HEK293 (cell line): ENCODE results near the gene MT1HL1.
A peak's percentile ranks its signal among the peaks of the same experiment; 100 is the strongest.

Source experiments
- CTCF ChIA-PET: fragments of 350-600 bp; formaldehyde crosslinking; extraction: SDS; loops from one replicate; lab custom pipeline; 2021; ENCODE audit warnings: antibody characterized with exemption; lab: Yijun Ruan, JAX
- POLR2A ChIA-PET: fragments of 300-600 bp; formaldehyde crosslinking; extraction: SDS; loops from one replicate; lab custom pipeline; 2020; ENCODE audit warnings: antibody characterized with exemption, inconsistent platforms; lab: Yijun Ruan, JAX
- H3K27ac ChIP-seq: fragments of 200-500 bp; sonication (Bioruptor generic); 2 replicates; pipeline ENCODE4 v1.5.1; 2014; ENCODE audit warnings: low read depth, low read length, control low read depth, inconsistent platforms; ENCODE audit errors: extremely low read depth
- H3K36me3 ChIP-seq, 2 experiments: fragments of 200-500 bp in 1 of 2; sonication (Bioruptor generic) in 1 of 2; 1 replicate in 1 of 2; 2 replicates in 1 of 2; pipeline ENCODE4 v1.5.1; 2014 to 2017; ENCODE audit warnings: inconsistent platforms in 2 of 2, low read length in 2 of 2; ENCODE audit not compliant: control insufficient read depth in 2 of 2, insufficient read depth in 1 of 2
- H3K4me1 ChIP-seq: fragments of 200-500 bp; sonication (Bioruptor generic); 2 replicates; pipeline ENCODE4 v1.5.1; 2014; ENCODE audit warnings: mild to moderate bottlenecking, low read length, inconsistent platforms; ENCODE audit not compliant: control insufficient read depth, insufficient read depth
- H3K4me3 ChIP-seq: 2 replicates; pipeline ENCODE4 v1.5.1; 2011; ENCODE audit warnings: low read depth, mild to moderate bottlenecking, control low read depth, low read length, moderate library complexity
- H3K9me3 ChIP-seq: fragments of 200-500 bp; sonication (Bioruptor generic); 2 replicates; pipeline ENCODE4 v1.5.1; 2014; ENCODE audit warnings: low read depth, low read length, inconsistent platforms; ENCODE audit not compliant: control insufficient read depth, insufficient read depth
- AEBP2 ChIP-seq: fragments of 450-650 bp; formaldehyde crosslinking; IDR thresholded peaks from 2 replicates; pipeline ENCODE4 v1.5.1; 2016; ENCODE audit warnings: missing biosample characterization, missing genetic modification characterization, borderline replicate concordance
- GLIS2 ChIP-seq: fragments of 450-650 bp; formaldehyde crosslinking; IDR thresholded peaks from 2 replicates; pipeline ENCODE4 v1.5.1; 2016; ENCODE audit warnings: missing biosample characterization, missing genetic modification characterization
- OSR2 ChIP-seq: fragments of 450-650 bp; formaldehyde crosslinking; IDR thresholded peaks from 2 replicates; pipeline ENCODE4 v1.5.1; 2016; ENCODE audit warnings: missing biosample characterization, missing genetic modification characterization
- PRDM1 ChIP-seq: fragments of 450-650 bp; formaldehyde crosslinking; IDR thresholded peaks from 2 replicates; pipeline ENCODE4; 2016; ENCODE audit warnings: missing biosample characterization, missing genetic modification characterization
- PRDM6 ChIP-seq: fragments of 450-650 bp; formaldehyde crosslinking; IDR thresholded peaks from 2 replicates; pipeline ENCODE4 v1.5.1; 2017; ENCODE audit warnings: missing biosample characterization, missing genetic modification characterization
- SP3 ChIP-seq: fragments of 450-650 bp; formaldehyde crosslinking; IDR thresholded peaks from 2 replicates; pipeline ENCODE4 v1.5.1; 2016; ENCODE audit warnings: missing biosample characterization, missing genetic modification characterization
- TSHZ1 ChIP-seq: fragments of 450-650 bp; formaldehyde crosslinking; IDR thresholded peaks from 2 replicates; pipeline ENCODE4 v1.5.1; 2016; ENCODE audit warnings: missing biosample characterization, missing genetic modification characterization, borderline replicate concordance
- WT1 ChIP-seq: fragments of 450-650 bp; formaldehyde crosslinking; IDR thresholded peaks from 2 replicates; pipeline ENCODE4 v1.5.1; 2016; ENCODE audit warnings: missing biosample characterization, missing genetic modification characterization
- ZBTB20 ChIP-seq: fragments of 450-650 bp; formaldehyde crosslinking; IDR thresholded peaks from 2 replicates; pipeline ENCODE4 v1.5.1; 2016; ENCODE audit warnings: missing biosample characterization, missing genetic modification characterization
- ZBTB6 ChIP-seq: fragments of 450-650 bp; formaldehyde crosslinking; IDR thresholded peaks from 2 replicates; pipeline ENCODE4 v1.5.1; 2017; ENCODE audit warnings: missing biosample characterization, missing genetic modification characterization
- ZNF10 ChIP-seq: fragments of 450-650 bp; formaldehyde crosslinking; IDR thresholded peaks from 2 replicates; pipeline ENCODE4 v1.5.1; 2017; ENCODE audit warnings: missing biosample characterization, missing genetic modification characterization
- ZNF19 ChIP-seq: fragments of 450-650 bp; formaldehyde crosslinking; IDR thresholded peaks from 2 replicates; pipeline ENCODE4; 2016; ENCODE audit warnings: missing biosample characterization, missing genetic modification characterization, low read depth
- ZNF221 ChIP-seq: fragments of 450-650 bp; formaldehyde crosslinking; IDR thresholded peaks from 2 replicates; pipeline ENCODE4 v1.5.1; 2017; ENCODE audit warnings: missing biosample characterization, missing genetic modification characterization, borderline replicate concordance
- ZNF274 ChIP-seq, 2 experiments: fragments of 200-500 bp in 1 of 2; fragments of 450-650 bp in 1 of 2; sonication (Bioruptor generic) in 1 of 2; formaldehyde crosslinking in 1 of 2; IDR thresholded peaks; 2 replicates each; pipeline versions ENCODE4 v1.5.1 to v1.6.1; 2014 to 2016; ENCODE audit warnings: borderline replicate concordance in 1 of 2, inconsistent platforms in 1 of 2, low read length in 1 of 2, missing biosample characterization in 1 of 2, missing genetic modification characterization in 1 of 2
- ZNF302 ChIP-seq: fragments of 450-650 bp; formaldehyde crosslinking; IDR thresholded peaks from 2 replicates; pipeline ENCODE4 v1.5.1; 2016; ENCODE audit warnings: missing biosample characterization, missing genetic modification characterization, low read depth
- ZNF37A ChIP-seq: fragments of 450-650 bp; IDR thresholded peaks from 2 replicates; pipeline ENCODE4 v1.5.1; 2018; ENCODE audit warnings: missing biosample characterization, missing genetic modification characterization
- ZNF510 ChIP-seq: fragments of 450-650 bp; formaldehyde crosslinking; IDR thresholded peaks from 2 replicates; pipeline ENCODE4 v1.5.1; 2018; ENCODE audit warnings: mild to moderate bottlenecking, missing genetic modification characterization, missing biosample characterization; ENCODE audit not compliant: insufficient replicate concordance
- ZNF558 ChIP-seq: fragments of 450-650 bp; formaldehyde crosslinking; IDR thresholded peaks from 2 replicates; pipeline ENCODE4 v1.5.1; 2016; ENCODE audit warnings: missing biosample characterization, missing genetic modification characterization
- ZNF600 ChIP-seq: fragments of 450-650 bp; formaldehyde crosslinking; IDR thresholded peaks from 2 replicates; pipeline ENCODE4 v1.5.1; 2016; ENCODE audit warnings: missing biosample characterization, missing genetic modification characterization
- ZNF610 ChIP-seq: fragments of 450-650 bp; formaldehyde crosslinking; IDR thresholded peaks from 2 replicates; pipeline ENCODE4 v1.5.1; 2016; ENCODE audit warnings: missing biosample characterization, missing genetic modification characterization, borderline replicate concordance
- ZNF623 ChIP-seq: fragments of 450-650 bp; formaldehyde crosslinking; IDR thresholded peaks from 2 replicates; pipeline ENCODE4 v1.5.1; 2016; ENCODE audit warnings: missing biosample characterization, missing genetic modification characterization
- ZNF624 ChIP-seq: fragments of 450-650 bp; formaldehyde crosslinking; IDR thresholded peaks from 2 replicates; pipeline ENCODE4 v1.5.1; 2017; ENCODE audit warnings: missing biosample characterization, missing genetic modification characterization
- ZNF629 ChIP-seq: fragments of 450-650 bp; formaldehyde crosslinking; IDR thresholded peaks from 2 replicates; pipeline ENCODE4 v1.5.1; 2017; ENCODE audit warnings: missing biosample characterization, missing genetic modification characterization
- ZNF677 ChIP-seq: fragments of 450-650 bp; IDR thresholded peaks from 2 replicates; pipeline ENCODE4 v1.5.0; 2018; ENCODE audit warnings: missing biosample characterization, mild to moderate bottlenecking, missing genetic modification characterization, moderate library complexity
- ZNF704 ChIP-seq: fragments of 450-650 bp; formaldehyde crosslinking; IDR thresholded peaks from 2 replicates; pipeline ENCODE4 v1.5.1; 2016; ENCODE audit warnings: missing biosample characterization, missing genetic modification characterization
- ZNF785 ChIP-seq: fragments of 450-650 bp; formaldehyde crosslinking; IDR thresholded peaks from 2 replicates; pipeline ENCODE4 v1.5.1; 2016; ENCODE audit warnings: missing biosample characterization, missing genetic modification characterization
- ZNF843 ChIP-seq: fragments of 450-650 bp; formaldehyde crosslinking; IDR thresholded peaks from 2 replicates; pipeline ENCODE4 v1.5.1; 2016; ENCODE audit warnings: missing biosample characterization, missing genetic modification characterization
- ZSCAN4 ChIP-seq: fragments of 450-650 bp; formaldehyde crosslinking; IDR thresholded peaks from 2 replicates; pipeline ENCODE4 v1.5.1; 2017; ENCODE audit warnings: missing biosample characterization, missing genetic modification characterization

The MT1HL1 gene

GRCh38 chr1:237032029-237032428, 27.8 kb upstream of the MT1HL1 start (continued):
- TF ChIP-seq ZBTB6 (tag by site-specific recombination) (no peak), ZNF37A (tag by site-specific recombination) (no peak), WT1 (no peak), ZNF10 (tag by site-specific recombination) (no peak), PRDM6 (tag by site-specific recombination) (no peak), AEBP2 (tag by site-specific recombination) (no peak), ZNF624 (tag by site-specific recombination) (no peak), ZBTB20 (tag by site-specific recombination) (no peak), ZNF302 (no peak), SP3 (no peak), ZNF274 (IDR thresholded peaks at IDR 0.05; ENCODE audit: low read length) (no peak), ZNF274 (tag by site-specific recombination; IDR thresholded peaks at IDR 0.05; ENCODE audit: borderline replicate concordance) (no peak), ZNF221 (tag by site-specific recombination) (no peak), PRDM1 (tag by site-specific recombination) (peak; percentile 52), ZNF677 (tag by site-specific recombination) (no peak)

GRCh38 chr1:237031480-237031879, 27.2 kb upstream of the MT1HL1 start:
- ChIA-PET POLR2A (interaction anchor here (1.1 to 3.3 kb wide), 2 partner anchors 12 to 427 kb away, joined by 4 to 28 read pairs; partner anchors contain the start of genes HEATR1 and RYR2), CTCF (interaction anchor here (0.6 to 1.3 kb wide), 3 partner anchors 11 to 272 kb away, joined by 4 to 7 read pairs (median 4); partner anchors contain the start of gene RYR2)
- no peaks in the 10 kb centered on the region for H3K9me3 ChIP-seq
- H3K36me3 ChIP-seq = no peaks in the 10 kb centered on the region
- H3K27ac ChIP-seq = no peak overlapping the region
- no peak overlapping the region for H3K4me3 ChIP-seq
- H3K4me1 ChIP-seq = peaks cover 10% of the 10 kb centered on the region; the same call in 1 of the 2 replicates
- TF ChIP-seq ZNF19 (tag by site-specific recombination) (no peak), ZNF623 (tag by site-specific recombination) (no peak), ZSCAN4 (tag by site-specific recombination) (no peak), ZNF558 (tag by site-specific recombination) (no peak), ZNF610 (no peak), ZNF843 (tag by site-specific recombination) (no peak), ZNF600 (tag by site-specific recombination) (no peak), TSHZ1 (tag by site-specific recombination) (no peak), ZNF785 (tag by site-specific recombination) (no peak), ZNF704 (no peak), ZNF629 (tag by site-specific recombination) (no peak), ZNF510 (no peak), GLIS2 (tag by site-specific recombination) (no peak), OSR2 (tag by site-specific recombination) (no peak)
